ENCODE measurements around the gene NISCH.
"Not testable (repeated sequence)": the region's sequence is repeated elsewhere in the genome, so short reads cannot be mapped to it uniquely, and the experiment has no call there.

Gene NISCH

DNA sequence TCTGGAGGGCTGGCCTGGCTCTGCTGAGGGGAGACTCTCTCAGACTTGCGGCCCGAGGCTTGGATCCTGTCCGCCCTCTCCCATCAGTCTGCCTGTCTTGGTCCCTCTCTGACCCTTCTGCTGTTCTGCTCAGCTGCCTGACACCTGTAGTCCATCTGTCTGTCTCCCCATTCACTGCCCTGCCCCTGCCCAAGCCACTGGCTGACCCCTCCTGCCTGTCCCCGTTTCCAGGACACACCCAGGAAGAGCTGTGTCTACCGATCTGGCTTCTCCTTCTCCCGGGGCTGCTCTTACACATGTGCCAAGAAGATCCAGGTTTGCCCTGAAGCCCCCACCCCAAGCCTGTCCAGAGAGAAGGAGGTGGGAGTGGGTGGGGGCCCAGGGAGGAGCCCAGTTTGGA lies 59.8 kb downstream of the NISCH start:
- no peak for DNase-seq

- DNase-seq, result no peak
Observed at GRCh38 chr3:52516509-52517195, 61.2 kb downstream of the NISCH start.

DNA sequence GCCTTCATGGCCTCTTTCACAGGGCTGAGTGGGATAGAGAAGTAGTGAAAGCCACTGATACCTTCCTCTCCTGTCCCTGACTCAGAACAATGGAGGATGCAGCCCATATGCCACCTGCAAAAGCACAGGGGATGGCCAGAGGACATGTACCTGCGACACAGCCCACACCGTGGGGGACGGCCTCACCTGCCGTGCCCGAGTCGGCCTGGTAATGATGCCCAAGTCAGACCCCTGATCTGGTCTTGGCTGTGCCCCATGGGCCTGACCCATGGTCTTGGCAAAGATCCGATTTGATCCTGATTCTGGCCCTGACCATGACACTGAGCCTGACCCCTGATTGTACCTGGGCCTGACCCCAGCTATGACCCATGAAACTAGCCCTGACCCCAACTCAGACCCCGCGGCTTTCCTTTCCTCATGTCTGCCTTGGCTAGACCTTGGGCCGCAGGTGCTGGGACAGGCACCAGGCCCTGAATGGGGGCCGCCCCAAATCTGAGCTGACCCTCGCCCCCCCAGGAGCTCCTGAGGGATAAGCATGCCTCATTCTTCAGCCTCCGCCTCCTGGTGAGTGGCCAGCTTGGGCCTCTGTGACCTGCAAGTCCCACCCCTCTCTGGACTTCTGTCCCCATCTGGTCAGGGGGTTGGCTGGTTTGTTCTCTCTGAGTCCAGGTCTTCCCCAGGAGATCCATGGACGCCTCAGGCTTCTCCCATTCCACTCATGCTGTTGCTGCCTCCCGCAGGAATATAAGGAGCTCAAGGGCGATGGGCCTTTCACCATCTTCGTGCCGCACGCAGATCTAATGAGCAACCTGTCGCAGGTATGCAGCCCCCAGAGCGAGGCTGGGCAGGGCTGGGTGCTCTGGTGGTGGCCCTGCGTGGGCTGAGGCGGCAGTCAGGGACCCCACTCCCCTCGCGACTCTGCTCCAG lies 62.7 kb downstream of the NISCH start:
- DNase-seq, result no peak

DNA sequence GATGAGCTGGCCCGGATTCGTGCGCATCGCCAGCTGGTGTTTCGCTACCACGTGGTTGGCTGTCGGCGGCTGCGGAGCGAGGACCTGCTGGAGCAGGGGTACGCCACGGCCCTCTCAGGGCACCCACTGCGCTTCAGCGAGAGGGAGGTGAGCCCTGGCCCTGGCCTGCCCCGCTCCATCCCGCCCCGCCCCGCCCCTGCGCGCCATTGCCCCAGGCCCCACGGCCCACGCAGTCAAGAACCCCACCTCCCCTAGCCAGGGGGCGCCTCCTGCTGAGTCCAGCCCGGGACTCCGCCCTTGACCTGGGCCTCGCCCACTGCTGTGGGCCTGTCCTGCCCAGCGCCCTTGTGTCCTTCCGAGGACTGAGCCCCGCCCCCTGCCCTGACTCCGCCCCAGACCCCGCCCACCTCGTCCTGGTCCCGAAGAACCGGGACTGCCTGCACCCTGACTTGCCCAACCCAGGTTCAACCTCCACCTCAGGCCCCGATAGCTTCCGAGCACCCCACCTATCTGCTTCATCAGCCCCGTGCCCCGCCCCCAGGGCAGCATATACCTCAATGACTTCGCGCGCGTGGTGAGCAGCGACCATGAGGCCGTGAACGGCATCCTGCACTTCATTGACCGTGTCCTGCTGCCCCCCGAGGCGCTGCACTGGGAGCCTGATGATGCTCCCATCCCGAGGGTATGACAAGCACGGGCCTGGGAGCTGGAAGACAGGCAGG lies 63.5 kb downstream of the NISCH start:
- no peak for DNase-seq

GRCh38 chr3:52519445-52520140 lies 64.2 kb downstream of the NISCH start:
- no peak for DNase-seq

DNA sequence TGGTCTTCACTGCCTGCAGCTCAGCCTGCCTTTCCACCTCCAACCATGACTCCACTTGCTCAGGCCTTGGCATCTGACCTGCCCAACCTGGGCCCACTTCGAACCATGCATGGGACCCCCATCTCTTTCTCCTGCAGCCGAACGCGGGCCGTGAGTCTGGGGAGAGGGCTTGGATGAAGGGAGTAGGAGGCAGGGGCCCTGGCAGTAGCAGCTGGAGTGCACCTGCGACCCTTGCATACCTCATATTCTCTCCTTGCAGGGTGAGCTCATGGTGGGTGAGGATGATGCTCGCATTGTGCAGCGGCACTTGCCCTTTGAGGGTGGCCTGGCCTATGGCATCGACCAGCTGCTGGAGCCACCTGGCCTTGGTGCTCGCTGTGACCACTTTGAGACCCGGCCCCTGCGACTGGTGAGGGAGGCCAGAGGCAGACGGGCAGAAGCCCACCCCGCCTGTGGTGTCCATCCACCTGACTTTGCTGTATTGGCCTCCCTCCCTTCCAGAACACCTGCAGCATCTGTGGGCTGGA lies 64.8 kb downstream of the NISCH start:
- no peak for DNase-seq

- DNase-seq, result no peak
Observed at GRCh38 chr3:52520716-52521487, 65.5 kb downstream of the NISCH start.

- DNase-seq, result no peak
Observed at GRCh38 chr3:52521488-52521824, 66.1 kb downstream of the NISCH start.

- no peak for DNase-seq
Observed at GRCh38 chr3:52521881-52522650, 66.7 kb downstream of the NISCH start.

GRCh38 chr3:52522651-52523251 lies 67.3 kb downstream of the NISCH start:
- DNase-seq, result no peak

- no peak for DNase-seq
Observed at GRCh38 chr3:52523386-52524257, 68.2 kb downstream of the NISCH start.

DNA sequence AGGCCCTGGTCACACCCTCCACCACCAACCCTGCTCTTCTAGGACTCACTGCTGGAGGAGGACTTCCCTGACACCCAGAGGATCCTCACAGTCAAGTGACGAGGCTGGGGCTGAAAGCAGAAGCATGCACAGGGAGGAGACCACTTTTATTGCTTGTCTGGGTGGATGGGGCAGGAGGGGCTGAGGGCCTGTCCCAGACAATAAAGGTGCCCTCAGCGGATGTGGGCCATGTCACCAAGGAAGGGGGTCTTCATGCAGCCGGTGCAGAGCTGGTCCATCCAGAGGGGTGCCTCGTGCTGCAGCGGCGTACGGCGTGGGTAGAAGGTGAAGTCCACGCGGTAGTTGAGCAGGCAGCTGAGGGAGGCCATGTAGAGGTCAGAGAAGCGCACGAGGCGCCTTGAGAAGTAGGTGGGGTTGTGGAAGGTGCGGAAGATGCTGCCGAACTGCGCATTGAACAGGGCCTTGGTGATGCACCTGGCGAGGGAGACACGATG lies 68.9 kb downstream of the NISCH start:
- DNase-seq, result no peak

DNA sequence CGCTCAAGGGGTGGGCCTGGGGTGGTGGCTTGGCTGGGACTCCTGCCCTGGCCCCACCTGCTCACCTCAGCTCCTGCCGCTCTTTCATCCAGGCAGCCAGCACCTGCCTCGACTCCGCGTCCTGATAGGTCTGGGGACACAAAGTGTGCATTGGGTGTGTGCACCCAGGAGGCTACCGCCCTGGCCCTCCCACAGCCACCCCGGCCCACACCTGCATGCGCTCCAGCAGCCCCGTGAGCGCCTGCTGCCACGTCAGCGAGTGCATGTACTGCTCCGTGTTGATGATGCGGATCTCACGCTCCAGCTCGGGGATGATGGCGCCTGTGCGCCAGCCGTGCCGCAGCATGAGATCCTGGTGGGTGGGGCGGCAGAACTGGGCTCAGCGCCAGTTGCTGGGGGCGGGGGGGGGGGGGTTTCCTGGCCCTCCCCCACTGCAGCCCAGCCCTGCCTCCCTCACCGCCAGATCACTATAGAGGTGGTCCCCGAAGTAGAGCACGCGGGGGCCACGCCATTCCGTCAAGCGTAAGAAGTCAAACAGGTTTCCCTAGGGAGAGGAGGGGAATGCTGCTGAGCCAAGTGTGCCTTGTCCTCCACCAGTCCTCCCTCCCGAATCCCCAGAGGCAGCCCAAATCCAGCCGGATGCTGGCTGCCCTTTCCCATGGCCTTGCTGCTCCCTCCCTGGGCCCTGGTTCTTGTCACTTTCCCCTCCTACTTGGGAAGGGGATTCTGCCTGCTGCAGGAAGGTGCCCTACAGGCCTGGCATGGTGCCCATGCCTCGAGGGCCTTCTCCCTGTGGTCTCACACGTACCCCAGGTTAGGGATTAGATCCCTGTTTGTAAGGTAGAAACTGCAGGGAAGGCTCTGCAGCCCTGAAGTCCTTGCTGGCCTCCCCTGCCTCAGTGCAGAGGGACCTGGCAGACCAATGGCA lies 69.6 kb downstream of the NISCH start:
- no peak for DNase-seq

DNA sequence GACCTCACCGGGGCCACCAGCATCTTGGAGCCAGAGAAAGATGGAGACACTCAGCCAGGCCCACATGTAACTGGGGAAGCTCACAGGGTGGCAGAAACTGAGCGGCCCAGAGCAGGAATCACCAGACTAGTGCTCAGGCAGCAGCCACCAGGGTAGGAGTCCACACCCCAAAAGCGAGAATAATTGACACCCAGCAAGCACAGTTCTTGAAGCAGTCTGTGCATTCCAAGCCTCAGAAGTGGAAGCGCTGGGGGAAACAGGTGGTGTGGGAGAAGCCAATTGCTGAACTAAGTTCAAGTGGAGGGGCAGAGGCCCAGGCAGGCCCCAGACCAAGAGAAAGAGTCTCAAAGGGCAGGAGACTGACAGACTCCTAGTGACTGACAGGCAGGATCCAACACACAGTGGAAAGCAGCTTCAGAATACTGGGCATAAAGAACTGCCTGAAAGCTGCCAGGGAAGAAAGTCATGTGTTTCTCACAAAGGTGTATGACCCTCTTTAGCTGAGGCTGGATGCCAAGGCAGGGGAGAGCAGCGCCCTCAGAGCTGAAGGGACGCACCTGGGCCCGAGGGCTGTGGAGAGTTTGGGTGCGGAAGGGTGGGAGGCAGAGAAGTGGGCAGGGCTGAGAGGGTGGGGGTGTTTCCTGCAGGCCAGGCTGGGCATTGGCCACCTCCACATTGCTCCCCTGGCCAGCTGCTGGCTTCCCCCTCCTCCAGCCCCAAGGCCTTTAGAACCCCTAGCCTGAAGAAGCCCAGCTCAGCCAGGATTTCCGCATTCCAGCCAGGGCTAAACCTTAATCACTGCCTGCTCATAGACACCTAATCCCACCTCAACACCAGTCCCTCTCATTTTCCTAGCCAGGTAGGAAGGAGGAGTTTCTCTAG lies 70.5 kb downstream of the NISCH start:
- DNase-seq, result no peak

GRCh38 chr3:52526671-52527038 lies 71.3 kb downstream of the NISCH start:
- DNase-seq, result not testable (repeated sequence)

DNA sequence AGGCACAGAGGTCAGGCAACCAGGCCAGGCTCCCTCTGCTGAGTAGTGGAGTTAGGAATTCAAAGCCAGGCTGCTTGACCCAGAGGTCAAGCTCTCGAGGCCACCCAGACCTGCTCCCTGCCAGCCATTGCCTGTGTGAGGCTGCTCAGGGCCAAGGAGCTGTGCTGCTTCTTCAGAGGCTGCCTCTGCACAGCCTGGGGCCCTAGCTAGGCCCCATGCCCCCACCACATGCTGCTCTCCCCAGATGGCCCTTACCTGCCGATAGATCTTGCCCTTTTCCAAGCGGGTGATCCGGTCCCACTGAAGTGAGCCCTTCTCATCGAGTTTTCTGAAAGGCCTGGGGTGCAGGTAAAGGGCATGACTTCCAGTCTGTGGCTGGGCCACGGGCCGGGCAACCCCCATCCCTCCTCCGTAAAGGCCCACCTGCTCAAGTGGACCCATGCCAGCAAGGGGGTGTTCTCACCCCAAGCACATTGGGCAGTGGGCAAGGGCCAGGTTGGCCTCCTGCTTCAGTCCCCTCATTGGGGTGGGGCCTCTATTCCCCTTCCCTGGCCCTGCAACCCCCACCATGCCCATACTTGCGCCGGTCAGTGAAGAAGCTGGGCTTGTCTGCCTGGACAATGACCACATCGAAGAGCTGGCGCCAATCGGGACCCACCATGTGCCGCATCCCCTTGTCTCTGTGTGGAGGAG lies 71.8 kb downstream of the NISCH start:
- no peak for DNase-seq
